ENCODE data around the gene EPS8L2. TPM values are rescaled to one million over a fixed set of nuclear protein-coding genes. Genes with fewer than 3 reads are reported as not detected.
"Not testable (repeated sequence)": the region's sequence is repeated elsewhere in the genome, so short reads cannot be mapped to it uniquely, and the experiment has no call there.

EPS8L2 gene
- total RNA-seq, 1 donor from 2014 or later, result 1.0 TPM

GRCh38 chr11:688681-689080 lies 17.4 kb upstream of the EPS8L2 start:
- no peaks in the 10 kb centered on the region for H3K9me3 ChIP-seq (ENCODE audit: control insufficient read depth in 3 of 3, low read length in 3 of 3)
- H3K4me3 ChIP-seq (ENCODE audit: low read length in 3 of 3), result no peak overlapping the region
- no peak overlapping the region for H3K9ac ChIP-seq (ENCODE audit: low read depth in 1 of 3, low read length in 3 of 3)
- H3K4me1 ChIP-seq (ENCODE audit: control insufficient read depth in 3 of 3, insufficient read depth in 3 of 3, low read length in 3 of 3), result peaks cover 4 to 7% (median 7%) of the 10 kb centered on the region in 3 donors
- no peak overlapping the region for H3K27ac ChIP-seq (ENCODE audit: low read depth, low read length)
- peaks cover 25 to 36% (median 35%) of the 10 kb centered on the region in 3 donors for H3K36me3 ChIP-seq (ENCODE audit: control insufficient read depth in 3 of 3, insufficient read depth in 3 of 3, low read length in 3 of 3)
- H3K27me3 ChIP-seq (ENCODE audit: control insufficient read depth in 3 of 3, insufficient read depth in 3 of 3, low read length in 3 of 3), result no peaks in the 10 kb centered on the region

DNA sequence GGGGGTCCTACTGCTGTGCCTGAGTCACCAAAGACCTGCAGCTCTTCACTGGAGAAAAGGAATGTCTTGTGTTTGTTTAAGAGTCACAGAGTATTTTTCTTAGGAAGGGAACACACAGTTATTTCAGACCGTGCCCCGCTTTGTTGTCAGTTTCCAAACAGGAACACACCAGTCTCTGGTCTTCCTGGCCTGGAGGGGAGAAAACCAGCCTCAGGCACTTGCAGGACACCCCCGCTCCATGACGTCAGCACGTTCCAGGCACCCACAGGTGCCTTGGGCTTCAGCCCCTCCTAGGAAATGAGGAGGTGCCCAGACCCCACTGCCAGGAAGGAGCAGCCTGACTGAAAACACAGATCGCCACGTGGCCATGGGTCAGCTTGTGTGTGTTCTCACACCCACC lies 16.4 kb upstream of the EPS8L2 start:
- Histone ChIP-seq H3K36me3 (ENCODE audit: control insufficient read depth in 3 of 3, insufficient read depth in 3 of 3, low read length in 3 of 3) (peaks cover 20 to 31% (median 29%) of the 10 kb centered on the region in 3 donors), H3K9ac (ENCODE audit: low read depth in 1 of 3, low read length in 3 of 3) (no peak overlapping the region)

DNA sequence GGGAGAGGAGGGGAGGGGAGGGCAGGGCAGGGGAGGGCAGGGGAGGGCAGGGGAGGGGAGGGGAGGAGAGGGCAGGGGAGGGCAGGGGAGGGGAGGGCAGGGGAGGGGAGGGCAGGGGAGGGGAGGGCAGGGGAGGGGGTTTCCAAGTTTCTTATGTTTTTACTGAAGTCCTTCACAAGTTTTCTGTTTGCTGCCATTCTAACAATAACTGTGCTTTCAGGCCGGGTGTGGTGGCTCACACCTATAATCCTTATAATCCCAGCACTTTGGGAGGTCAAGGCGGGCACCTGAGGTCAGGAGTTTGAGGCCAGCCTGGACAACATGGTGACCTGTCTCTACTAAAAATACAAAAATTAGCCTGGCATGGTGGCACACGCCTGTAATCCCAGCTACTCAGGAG lies 15.8 kb upstream of the EPS8L2 start:
- H3K27ac ChIP-seq (ENCODE audit: low read depth, low read length); H3K9me3 ChIP-seq (ENCODE audit: control insufficient read depth in 3 of 3, low read length in 3 of 3); H3K27me3 ChIP-seq (ENCODE audit: control insufficient read depth in 3 of 3, insufficient read depth in 3 of 3, low read length in 3 of 3); H3K9ac ChIP-seq (ENCODE audit: low read depth in 1 of 3, low read length in 3 of 3); H3K4me3 ChIP-seq (ENCODE audit: low read length in 3 of 3): not testable (repeated sequence)
- H3K36me3 ChIP-seq (ENCODE audit: control insufficient read depth in 3 of 3, insufficient read depth in 3 of 3, low read length in 3 of 3), result peaks cover 18 to 29% (median 27%) of the 10 kb centered on the region in 3 donors
- peaks cover 12 to 14% (median 13%) of the 10 kb centered on the region in 3 donors for H3K4me1 ChIP-seq (ENCODE audit: control insufficient read depth in 3 of 3, insufficient read depth in 3 of 3, low read length in 3 of 3)

More for the DNA sequence above, 16.4 kb upstream of the EPS8L2 start:
- Histone ChIP-seq H3K27me3 (ENCODE audit: control insufficient read depth in 3 of 3, insufficient read depth in 3 of 3, low read length in 3 of 3) (no peaks in the 10 kb centered on the region), H3K9me3 (ENCODE audit: control insufficient read depth in 3 of 3, low read length in 3 of 3) (no peaks in the 10 kb centered on the region), H3K4me3 (ENCODE audit: low read length in 3 of 3) (no peak overlapping the region), H3K4me1 (ENCODE audit: control insufficient read depth in 3 of 3, insufficient read depth in 3 of 3, low read length in 3 of 3) (peaks cover 12 to 14% (median 13%) of the 10 kb centered on the region in 3 donors), H3K27ac (ENCODE audit: low read depth, low read length) (no peak overlapping the region)

- H3K27ac ChIP-seq (ENCODE audit: low read depth, low read length), result no peak overlapping the region
- no peak overlapping the region for H3K9ac ChIP-seq (ENCODE audit: low read depth in 1 of 3, low read length in 3 of 3)
- H3K27me3 ChIP-seq (ENCODE audit: control insufficient read depth in 3 of 3, insufficient read depth in 3 of 3, low read length in 3 of 3), result no peaks in the 10 kb centered on the region
- peaks cover 12 to 14% (median 13%) of the 10 kb centered on the region in 3 donors for H3K4me1 ChIP-seq (ENCODE audit: control insufficient read depth in 3 of 3, insufficient read depth in 3 of 3, low read length in 3 of 3)
- H3K4me3 ChIP-seq (ENCODE audit: low read length in 3 of 3), result no peak overlapping the region
- H3K9me3 ChIP-seq (ENCODE audit: control insufficient read depth in 3 of 3, low read length in 3 of 3), result no peaks in the 10 kb centered on the region
- peaks cover 18 to 29% (median 27%) of the 10 kb centered on the region in 3 donors for H3K36me3 ChIP-seq (ENCODE audit: control insufficient read depth in 3 of 3, insufficient read depth in 3 of 3, low read length in 3 of 3)
These were observed 15.0 kb upstream of the EPS8L2 start for GRCh38 chr11:690738-691633.

GRCh38 chr11:691710-692590 lies 14.1 kb upstream of the EPS8L2 start:
- peaks cover 19 to 22% (median 21%) of the 10 kb centered on the region in 3 donors for H3K4me1 ChIP-seq (ENCODE audit: control insufficient read depth in 3 of 3, insufficient read depth in 3 of 3, low read length in 3 of 3)
- no peaks in the 10 kb centered on the region for H3K27me3 ChIP-seq (ENCODE audit: control insufficient read depth in 3 of 3, insufficient read depth in 3 of 3, low read length in 3 of 3)
- H3K9ac ChIP-seq (ENCODE audit: low read depth in 1 of 3, low read length in 3 of 3), result no peak overlapping the region
- no peak overlapping the region for H3K4me3 ChIP-seq (ENCODE audit: low read length in 3 of 3)
- H3K36me3 ChIP-seq (ENCODE audit: control insufficient read depth in 3 of 3, insufficient read depth in 3 of 3, low read length in 3 of 3), result peaks cover 10 to 21% (median 18%) of the 10 kb centered on the region in 3 donors
- no peak overlapping the region for H3K27ac ChIP-seq (ENCODE audit: low read depth, low read length)
- H3K9me3 ChIP-seq (ENCODE audit: control insufficient read depth in 3 of 3, low read length in 3 of 3), result no peaks in the 10 kb centered on the region

- Histone ChIP-seq H3K9me3 (ENCODE audit: control insufficient read depth in 3 of 3, low read length in 3 of 3) (no peaks in the 10 kb centered on the region), H3K36me3 (ENCODE audit: control insufficient read depth in 3 of 3, insufficient read depth in 3 of 3, low read length in 3 of 3) (peaks cover 7 to 13% (median 9%) of the 10 kb centered on the region in 3 donors), H3K4me3 (ENCODE audit: low read length in 3 of 3) (peak overlapping the region in 1 of 3 donors; percentile 7), H3K27ac (ENCODE audit: low read depth, low read length) (peak overlapping the region; percentile 19), H3K9ac (ENCODE audit: low read depth in 1 of 3, low read length in 3 of 3) (peak overlapping the region in 2 of 3 donors; percentile 34 to 40), H3K27me3 (ENCODE audit: control insufficient read depth in 3 of 3, insufficient read depth in 3 of 3, low read length in 3 of 3) (no peaks in the 10 kb centered on the region), H3K4me1 (ENCODE audit: control insufficient read depth in 3 of 3, insufficient read depth in 3 of 3, low read length in 3 of 3) (peaks cover 29 to 32% (median 30%) of the 10 kb centered on the region in 3 donors)
These were observed 13.1 kb upstream of the EPS8L2 start for GRCh38 chr11:692824-693414.

- Histone ChIP-seq H3K27me3 (ENCODE audit: control insufficient read depth in 3 of 3, insufficient read depth in 3 of 3, low read length in 3 of 3) (no peaks in the 10 kb centered on the region), H3K4me1 (ENCODE audit: control insufficient read depth in 3 of 3, insufficient read depth in 3 of 3, low read length in 3 of 3) (peaks cover 31 to 37% (median 35%) of the 10 kb centered on the region in 3 donors), H3K9ac (ENCODE audit: low read depth in 1 of 3, low read length in 3 of 3) (peak overlapping the region; percentile 34 to 61 (median 40)), H3K36me3 (ENCODE audit: control insufficient read depth in 3 of 3, insufficient read depth in 3 of 3, low read length in 3 of 3) (peaks cover 5 to 9% (median 8%) of the 10 kb centered on the region in 3 donors), H3K27ac (ENCODE audit: low read depth, low read length) (peak overlapping the region; percentile 19), H3K4me3 (ENCODE audit: low read length in 3 of 3) (peak overlapping the region; percentile 7 to 61 (median 56)), H3K9me3 (ENCODE audit: control insufficient read depth in 3 of 3, low read length in 3 of 3) (no peaks in the 10 kb centered on the region)
These were observed 12.6 kb upstream of the EPS8L2 start for GRCh38 chr11:693415-693831.

DNA sequence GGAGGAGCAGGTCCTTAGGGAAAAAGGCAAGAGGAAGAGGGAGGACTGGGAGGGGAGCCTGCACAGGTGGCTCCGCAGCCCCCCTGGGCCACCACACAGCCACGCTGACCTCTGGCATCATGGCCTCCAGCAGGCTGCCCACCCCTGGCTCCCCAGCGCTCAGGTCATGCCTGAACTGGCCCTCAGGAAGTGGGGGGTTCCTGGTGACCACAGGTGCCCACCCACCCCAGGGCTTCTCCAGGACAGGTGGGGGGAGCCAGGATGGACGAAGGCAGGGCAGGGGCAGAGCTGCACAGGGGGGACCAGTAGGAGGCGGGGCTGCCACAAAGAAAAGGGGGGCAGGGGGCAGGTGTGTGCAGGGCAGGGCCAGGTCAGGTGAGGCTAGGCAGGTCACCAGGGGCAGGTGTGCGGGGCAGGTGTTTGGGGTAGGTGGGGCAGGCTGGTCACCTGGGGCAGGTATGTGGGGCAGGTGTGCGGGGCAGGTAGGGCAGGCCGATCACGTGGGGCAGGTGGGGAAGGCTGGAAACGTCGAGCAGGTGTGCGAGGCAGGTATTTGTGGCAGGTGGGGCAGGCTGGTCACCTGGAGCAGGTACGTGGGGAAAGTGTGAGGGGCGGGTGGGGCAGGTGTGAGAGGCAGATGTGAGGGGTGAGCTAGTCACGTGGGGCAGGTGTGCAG lies 12.0 kb upstream of the EPS8L2 start:
- no peaks in the 10 kb centered on the region for H3K9me3 ChIP-seq (ENCODE audit: control insufficient read depth in 3 of 3, low read length in 3 of 3)
- H3K4me1 ChIP-seq (ENCODE audit: control insufficient read depth in 3 of 3, insufficient read depth in 3 of 3, low read length in 3 of 3), result peaks cover 31 to 42% (median 41%) of the 10 kb centered on the region in 3 donors
- H3K27ac ChIP-seq (ENCODE audit: low read depth, low read length), result peak overlapping the region; percentile 19

More for the DNA sequence above, 12.0 kb upstream of the EPS8L2 start:
- Histone ChIP-seq H3K36me3 (ENCODE audit: control insufficient read depth in 3 of 3, insufficient read depth in 3 of 3, low read length in 3 of 3) (peaks cover 2 to 6% (median 5%) of the 10 kb centered on the region in 3 donors), H3K27me3 (ENCODE audit: control insufficient read depth in 3 of 3, insufficient read depth in 3 of 3, low read length in 3 of 3) (no peaks in the 10 kb centered on the region), H3K4me3 (ENCODE audit: low read length in 3 of 3) (peak overlapping the region; percentile 49 to 61 (median 56)), H3K9ac (ENCODE audit: low read depth in 1 of 3, low read length in 3 of 3) (peak overlapping the region; percentile 34 to 61 (median 40))

All from skeletal muscle tissue (tissue), 4 donors.